ENCODE results near the gene CSMD2. TPM values are rescaled to one million over a fixed set of nuclear protein-coding genes. Genes with fewer than 3 reads are reported as not detected.
"Not testable (repeated sequence)": the region's sequence is repeated elsewhere in the genome, so short reads cannot be mapped to it uniquely, and the experiment has no call there.

The CSMD2 gene
- total and polyA plus RNA-seq, 2 of the 4 experiments (the other 2 are of a cell fraction), result under 0.01 to 0.36 TPM

DNA sequence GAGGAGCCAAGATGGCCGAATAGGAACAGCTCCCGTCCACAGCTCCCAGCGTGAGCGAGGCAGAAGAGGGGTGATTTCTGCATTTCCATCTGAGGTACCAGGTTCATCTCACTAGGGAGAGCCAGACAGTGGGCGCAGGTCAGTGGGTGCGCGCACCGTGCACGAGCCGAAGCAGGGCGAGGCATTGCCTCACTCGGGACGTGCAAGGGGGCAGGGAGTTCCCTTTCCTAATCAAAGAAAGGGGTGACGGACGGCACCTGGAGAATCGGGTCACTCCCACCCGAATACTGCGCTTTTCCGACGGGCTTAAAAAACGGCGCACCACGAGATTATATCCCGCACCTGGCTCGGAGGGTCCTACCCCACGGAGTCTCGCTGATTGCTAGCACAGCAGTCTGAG, 72.6 kb downstream of the CSMD2 start:
- POLR2A ChIA-PET (ENCODE audit: unreplicated experiment); H4K20me1 ChIP-seq (ENCODE audit: insufficient read depth, low read length); H3K14ac ChIP-seq (replicated peaks; ENCODE audit: low read depth, low read length); H3K4ac ChIP-seq (ENCODE audit: low read depth, low read length); H4K8ac ChIP-seq (ENCODE audit: low read depth in 2 of 2, low read length in 2 of 2); H2AK5ac ChIP-seq (ENCODE audit: low read depth, low read length); H3K36me3 ChIP-seq (ENCODE audit: control insufficient read depth, insufficient read depth, low read length); CTCF ChIA-PET; H3K4me1 ChIP-seq (ENCODE audit: control insufficient read depth, insufficient read depth, low read length); H3K56ac ChIP-seq (ENCODE audit: extremely low read depth, insufficient read depth, low read length); in situ Hi-C loops (cut with MboI; ENCODE audit: low sequenced_read_pairs); dilution Hi-C loops (cut with HindIII; ENCODE audit: low sequenced_read_pairs, unreplicated experiment); H4K91ac ChIP-seq (ENCODE audit: insufficient read depth, low read depth, low read length); H3K18ac ChIP-seq (ENCODE audit: low read depth, low read length); H3K4me2 ChIP-seq (ENCODE audit: low read depth, low read length); H3K9me1 ChIP-seq (ENCODE audit: insufficient read depth, low read length); H3K27ac ChIP-seq (ENCODE audit: insufficient read depth, low read length); H3K27me3 ChIP-seq (ENCODE audit: control insufficient read depth, insufficient read depth, low read length); H3K23ac ChIP-seq (ENCODE audit: low read depth, low read length); intact Hi-C loops (cut with micrococcal nuclease); H2BK120ac ChIP-seq (ENCODE audit: low read depth, low read length); H3K79me1 ChIP-seq (ENCODE audit: low read depth in 1 of 2, low read length in 2 of 2); ATAC-seq (ENCODE audit: low read depth); H3K4me3 ChIP-seq (ENCODE audit: insufficient read depth, low read depth, low read length); H2AK9ac ChIP-seq (replicated peaks; ENCODE audit: low read depth, low read length, poor library complexity); H2BK5ac ChIP-seq (ENCODE audit: low read depth, low read length, poor library complexity, severe bottlenecking); H2BK15ac ChIP-seq (ENCODE audit: low read depth, low read length); H2BK20ac ChIP-seq (ENCODE audit: low read depth, low read length); DNase-seq; BruUV-seq (replicated peaks); H4K5ac ChIP-seq (ENCODE audit: low read depth, low read length); H2AFZ ChIP-seq (replicated peaks; ENCODE audit: low read length, poor library complexity); H3K9ac ChIP-seq (ENCODE audit: low read depth, low read length): not testable (repeated sequence)
- 100% methylated on average over 4 of the region's 27 CpGs; no CpG with 5 or more reads in 1 of the 2 experiments for WGBS, 2 experiments (ENCODE audit: extremely low coverage in 2 of 2, insufficient read length in 1 of 2)
- H3K9me3 ChIP-seq (ENCODE audit: control insufficient read depth, insufficient read depth, low read length), result peaks cover 14% of the 10 kb centered on the region
